GM21723 (cell line): Measurements from ENCODE around the gene C2orf49.

Source experiments
- ATAC-seq: cut with Tn5 transposase; IDR thresholded peaks from one replicate; pipeline ENCODE4 v1.9.1; 2021; ENCODE audit warnings: mild to moderate bottlenecking, moderate library complexity; ENCODE audit not compliant: unreplicated experiment

The C2orf49 gene

GRCh38 chr2:105398336-105399206, 61.2 kb downstream of the C2orf49 start, which contains the start of gene FHL2:
TSS of gene FHL2 (minus strand) at chr2:105399051. CDS start at chr2:105386516, 12,535 bp downstream.
- peak; percentile 98 for ATAC-seq
